GM21381 (cell line): ENCODE measurements around the gene DYNLL2.
A peak's percentile ranks its signal among the peaks of the same experiment; 100 is the strongest.
"Not testable (repeated sequence)": the region's sequence is repeated elsewhere in the genome, so short reads cannot be mapped to it uniquely, and the experiment has no call there.

Experiments
- ATAC-seq: cut with Tn5 transposase; IDR thresholded peaks from one replicate; pipeline ENCODE4 v1.9.1; 2021; ENCODE audit warnings: mild to moderate bottlenecking, moderate library complexity; ENCODE audit not compliant: unreplicated experiment

DYNLL2 gene

GRCh38 chr17:58066401-58066800, 16.8 kb upstream of the DYNLL2 start:
- no peak for ATAC-seq

GRCh38 chr17:58072862-58073261, 10.4 kb upstream of the DYNLL2 start:
- no peak for ATAC-seq

GRCh38 chr17:58073266-58073665, 10.0 kb upstream of the DYNLL2 start:
- ATAC-seq: not testable (repeated sequence)

GRCh38 chr17:58074406-58074805, 8.8 kb upstream of the DYNLL2 start:
- ATAC-seq: not testable (repeated sequence)

GRCh38 chr17:58079300-58080033, 3.8 kb upstream of the DYNLL2 start:
- no peak for ATAC-seq

- ATAC-seq: no peak
Measured at GRCh38 chr17:58081646-58082340, 1.4 kb upstream of the DYNLL2 start.

GRCh38 chr17:58082341-58082869, 814 bp upstream of the DYNLL2 start:
- no peak for ATAC-seq

- ATAC-seq: peak; percentile 45
Measured at GRCh38 chr17:58083491-58084316, 485 bp downstream of the DYNLL2 start.

GRCh38 chr17:58084317-58084981, 1.2 kb downstream of the DYNLL2 start:
- no peak for ATAC-seq

GRCh38 chr17:58085039-58085715, 2.0 kb downstream of the DYNLL2 start:
- no peak for ATAC-seq

GRCh38 chr17:58086953-58087352, 3.7 kb downstream of the DYNLL2 start:
- no peak for ATAC-seq

GRCh38 chr17:58088624-58089023, 5.4 kb downstream of the DYNLL2 start:
- ATAC-seq: no peak

- no peak for ATAC-seq
Measured at GRCh38 chr17:58089111-58089510, 5.9 kb downstream of the DYNLL2 start.

- no peak for ATAC-seq
Measured at GRCh38 chr17:58091024-58091567, 7.9 kb downstream of the DYNLL2 start.

GRCh38 chr17:58092101-58092796, 9.0 kb downstream of the DYNLL2 start:
- no peak for ATAC-seq

- ATAC-seq: no peak
Measured at GRCh38 chr17:58092797-58093385, 9.7 kb downstream of the DYNLL2 start.

GRCh38 chr17:58094118-58094517, 10.9 kb downstream of the DYNLL2 start:
- ATAC-seq: no peak

GRCh38 chr17:58096892-58097291, 13.7 kb downstream of the DYNLL2 start:
- no peak for ATAC-seq
